HT1080 (cell line): ENCODE data around the gene OBP2A. TPM values are rescaled to one million over a fixed set of nuclear protein-coding genes. Genes with fewer than 3 reads are reported as not detected.

ENCODE experiments used
- DNase-seq: peaks from one replicate; pipeline ENCODE4 v3.0.0-alpha.2; 2015; ENCODE audit warnings: low read depth
- total RNA-seq: library from RNA; depleted of rRNA; stranded (reverse); fragments of >200 nt; shearing (Covaris generic); gene quantifications from 2 replicates; pipeline ENCODE4 v1.2.3, GENCODE V29; 2014; rRNA removed

The OBP2A gene
- total RNA-seq, 1 experiment from 2014 or later = 0.24 TPM

- DNase-seq = no peak
These were observed 50.3 kb downstream of the OBP2A start for GRCh38 chr9:135596211-135596610.

Other genes with a start within 250 kb of the OBP2A start
- gene PPP1R26, start 66.3 kb upstream of the OBP2A start, total RNA-seq = 31.9 and 36.2 TPM in 2 replicates
- 106 and 170 TPM in 2 replicates for gene MRPS2, start 45.4 kb upstream of the OBP2A start, total RNA-seq
- 0.33 TPM in 1 of 2 replicates, not detected in the other for gene LCN1, start 24.7 kb upstream of the OBP2A start, total RNA-seq
- 15.7 and 17.5 TPM in 2 replicates for gene PAEP, start 15.6 kb downstream of the OBP2A start, total RNA-seq
- gene GLT6D1, start 93.4 kb downstream of the OBP2A start, total RNA-seq = not detected in 2 replicates
- gene LCN9, start 117.2 kb downstream of the OBP2A start, total RNA-seq = not detected in 2 replicates
- gene SOHLH1, start 153.4 kb downstream of the OBP2A start, total RNA-seq = 0.23 TPM in 1 of 2 replicates, not detected in the other
- gene KCNT1, start 156.1 kb downstream of the OBP2A start, total RNA-seq = not detected in 2 replicates